Measurements from ENCODE around the gene ATRNL1. TPM values are rescaled to one million over a fixed set of nuclear protein-coding genes. Genes with fewer than 3 reads are reported as not detected.

ATRNL1 gene
- total and polyA plus RNA-seq, 4 donors: 0.40 to 26.9 (median 5.3) TPM

- no peak overlapping the region for H3K27ac ChIP-seq (ENCODE audit: low read depth in 1 of 2, low read length in 2 of 2)
- H3K27me3 ChIP-seq (ENCODE audit: control insufficient read depth in 4 of 4, insufficient read depth in 4 of 4, low read length in 3 of 4): no peaks in the 10 kb centered on the region
- no peaks in the 10 kb centered on the region for H3K9me3 ChIP-seq (ENCODE audit: control insufficient read depth in 4 of 4, low read length in 3 of 4)
- no peaks in the 10 kb centered on the region for H3K4me1 ChIP-seq (ENCODE audit: control insufficient read depth in 4 of 4, insufficient read depth in 4 of 4, low read length in 3 of 4)
- WGBS: 94% methylated on average over 1 of the region's 1 CpG
- H3K9ac ChIP-seq (ENCODE audit: low read depth in 1 of 2, low read length in 2 of 2): no peak overlapping the region
- H3K4me3 ChIP-seq (ENCODE audit: low read depth in 1 of 3, low read length in 3 of 3): no peak overlapping the region
- no peaks in the 10 kb centered on the region for H3K36me3 ChIP-seq (ENCODE audit: control insufficient read depth in 4 of 4, insufficient read depth in 3 of 4, low read depth in 1 of 4, low read length in 3 of 4)
- TF ChIP-seq EGR1 (IDR thresholded peaks at IDR 0.05; ENCODE audit: low read depth in 2 of 2): no peak
- no peak for TF ChIP-seq SP1 (IDR thresholded peaks at IDR 0.05)
- no peak for TF ChIP-seq CTCF (IDR thresholded peaks at IDR 0.05; ENCODE audit: low read depth, low read length, missing input control)
- TF ChIP-seq HNF4G (IDR thresholded peaks at IDR 0.05): no peak
- no peak for TF ChIP-seq MAX (IDR thresholded peaks at IDR 0.05)
- TF ChIP-seq NR2F2 (IDR thresholded peaks at IDR 0.05): no peak
- no peak for TF ChIP-seq ZBTB33 (IDR thresholded peaks at IDR 0.05)
- TF ChIP-seq YY1 (IDR thresholded peaks at IDR 0.05): no peak
- no peak for TF ChIP-seq HNF4A (conservative IDR thresholded peaks at IDR 0.05)
- no peak for TF ChIP-seq REST (IDR thresholded peaks at IDR 0.05)
- no peak for DNase-seq (ENCODE audit: low spot score)
Observed at GRCh38 chr10:115638246-115638645, 545.1 kb downstream of the ATRNL1 start.

- H3K4me1 ChIP-seq (ENCODE audit: control insufficient read depth in 4 of 4, insufficient read depth in 4 of 4, low read length in 3 of 4): no peaks in the 10 kb centered on the region
- H3K4me3 ChIP-seq (ENCODE audit: low read depth in 1 of 3, low read length in 3 of 3): no peak overlapping the region
- H3K36me3 ChIP-seq (ENCODE audit: control insufficient read depth in 4 of 4, insufficient read depth in 3 of 4, low read depth in 1 of 4, low read length in 3 of 4): no peaks in the 10 kb centered on the region
- no peak overlapping the region for H3K27ac ChIP-seq (ENCODE audit: low read depth in 1 of 2, low read length in 2 of 2)
- H3K27me3 ChIP-seq (ENCODE audit: control insufficient read depth in 4 of 4, insufficient read depth in 4 of 4, low read length in 3 of 4): no peaks in the 10 kb centered on the region
- DNase-seq (ENCODE audit: low spot score): no peak
- H3K9ac ChIP-seq (ENCODE audit: low read depth in 1 of 2, low read length in 2 of 2): no peak overlapping the region
- H3K9me3 ChIP-seq (ENCODE audit: control insufficient read depth in 4 of 4, low read length in 3 of 4): no peaks in the 10 kb centered on the region
- no peak for TF ChIP-seq REST (IDR thresholded peaks at IDR 0.05)
- no peak for TF ChIP-seq FOXA2 (IDR thresholded peaks at IDR 0.05)
- TF ChIP-seq MAX (IDR thresholded peaks at IDR 0.05): no peak
- no peak for TF ChIP-seq JUND (IDR thresholded peaks at IDR 0.05)
- TF ChIP-seq HNF4A (conservative IDR thresholded peaks at IDR 0.05): no peak
- 76% methylated on average over 3 of the region's 3 CpGs for WGBS
Observed at GRCh38 chr10:115649217-115649616, 556.1 kb downstream of the ATRNL1 start.

Measured in liver (tissue), 9 donors.